Measurements from ENCODE around the gene GNAI3.

DNA sequence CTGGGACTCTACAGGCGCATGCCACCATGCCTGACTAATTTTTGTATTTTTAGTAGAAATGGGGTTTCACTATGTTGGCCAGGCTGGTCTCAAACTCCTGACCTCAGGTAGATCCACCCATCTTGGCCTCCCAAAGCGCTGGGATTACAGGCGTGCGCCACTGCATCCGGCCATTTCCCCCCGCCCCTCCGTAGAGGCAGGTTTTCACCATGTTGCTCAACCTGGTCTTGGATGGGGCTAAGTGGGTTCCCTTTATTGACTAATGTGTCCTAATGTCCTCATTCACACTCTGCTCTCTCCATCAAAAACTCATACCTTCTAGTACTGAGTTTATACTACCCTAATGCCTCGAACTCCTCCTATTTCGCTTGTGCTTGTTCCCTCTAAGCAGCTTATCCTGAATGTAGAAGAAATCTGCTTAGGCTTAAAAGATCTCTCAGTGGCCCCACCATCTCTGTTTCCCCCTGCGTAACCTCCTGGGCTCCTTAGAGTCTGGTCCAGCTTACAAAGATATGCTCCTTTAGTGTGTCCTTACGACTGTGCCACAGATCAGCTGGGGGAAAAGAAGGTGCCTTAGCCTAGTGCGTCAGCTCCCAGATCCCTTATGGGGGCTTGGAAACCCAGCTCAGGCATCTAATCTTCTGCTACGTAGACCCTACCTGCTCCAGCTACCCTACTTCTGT, 63.0 kb downstream of the GNAI3 start:
- TF ChIP-seq, protein P1, sequence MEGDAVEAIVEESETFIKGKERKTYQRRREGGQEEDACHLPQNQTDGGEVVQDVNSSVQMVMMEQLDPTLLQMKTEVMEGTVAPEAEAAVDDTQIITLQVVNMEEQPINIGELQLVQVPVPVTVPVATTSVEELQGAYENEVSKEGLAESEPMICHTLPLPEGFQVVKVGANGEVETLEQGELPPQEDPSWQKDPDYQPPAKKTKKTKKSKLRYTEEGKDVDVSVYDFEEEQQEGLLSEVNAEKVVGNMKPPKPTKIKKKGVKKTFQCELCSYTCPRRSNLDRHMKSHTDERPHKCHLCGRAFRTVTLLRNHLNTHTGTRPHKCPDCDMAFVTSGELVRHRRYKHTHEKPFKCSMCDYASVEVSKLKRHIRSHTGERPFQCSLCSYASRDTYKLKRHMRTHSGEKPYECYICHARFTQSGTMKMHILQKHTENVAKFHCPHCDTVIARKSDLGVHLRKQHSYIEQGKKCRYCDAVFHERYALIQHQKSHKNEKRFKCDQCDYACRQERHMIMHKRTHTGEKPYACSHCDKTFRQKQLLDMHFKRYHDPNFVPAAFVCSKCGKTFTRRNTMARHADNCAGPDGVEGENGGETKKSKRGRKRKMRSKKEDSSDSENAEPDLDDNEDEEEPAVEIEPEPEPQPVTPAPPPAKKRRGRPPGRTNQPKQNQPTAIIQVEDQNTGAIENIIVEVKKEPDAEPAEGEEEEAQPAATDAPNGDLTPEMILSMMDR (conservative IDR thresholded peaks at IDR 0.05 in 1 of 2, IDR thresholded peaks at IDR 0.05 in 1 of 2; ENCODE audit: low read depth in 1 of 2, low read length in 2 of 2) = no peak
- TF ChIP-seq EZH2 (IDR thresholded peaks at IDR 0.05; ENCODE audit: low read length, missing control alignments) = no peak
